MM.1S (cell line): ENCODE data around the gene SUPV3L1.
"Not testable (repeated sequence)": the region's sequence is repeated elsewhere in the genome, so short reads cannot be mapped to it uniquely, and the experiment has no call there.

Experiments
- DNase-seq: peaks from one replicate; pipeline ENCODE4 v3.0.0-alpha.2; 2015
- H2AFZ ChIP-seq: fragments of 300-600 bp; sonication (generic); 2 replicates; pipeline ENCODE4 v1.6.0; 2016; ENCODE audit warnings: antibody characterized with exemption, low read length
- H3F3A ChIP-seq: fragments of 300-600 bp; sonication (generic); 2 replicates; pipeline ENCODE4 v1.6.1; 2016; ENCODE audit warnings: mild to moderate bottlenecking, antibody characterized with exemption, low read length, moderate library complexity, mixed read lengths; ENCODE audit not compliant: insufficient read depth
- H3K27ac ChIP-seq: fragments of 300-600 bp; sonication (generic); 2 replicates; pipeline ENCODE4 v1.5.1; 2016; ENCODE audit warnings: mild to moderate bottlenecking, low read length
- H3K27me3 ChIP-seq: fragments of 300-600 bp; sonication (generic); replicated peaks from 2 replicates; pipeline ENCODE4 v1.6.0; 2016; ENCODE audit warnings: low read length; ENCODE audit not compliant: insufficient read depth
- H3K36me3 ChIP-seq: fragments of 300-600 bp; sonication (generic); replicated peaks from 2 replicates; pipeline ENCODE4 v1.6.1; 2016; ENCODE audit warnings: mild to moderate bottlenecking, low read length, mixed read lengths; ENCODE audit not compliant: insufficient read depth
- H3K4me1 ChIP-seq: fragments of 300-600 bp; sonication (generic); 2 replicates; pipeline ENCODE4 v1.6.1; 2016; ENCODE audit warnings: low read length, mixed read lengths
- H3K4me2 ChIP-seq: fragments of 300-600 bp; sonication (generic); 2 replicates; pipeline ENCODE4 v1.6.0; 2016; ENCODE audit warnings: low read depth, low read length
- H3K4me3 ChIP-seq: fragments of 300-600 bp; sonication (generic); 2 replicates; pipeline ENCODE4 v1.5.1; 2016; ENCODE audit warnings: low read length, mixed read lengths
- H3K79me2 ChIP-seq: fragments of 300-600 bp; sonication (generic); 2 replicates; pipeline ENCODE4 v1.6.1; 2016; ENCODE audit warnings: mixed run types, low read length, mixed read lengths
- H3K9ac ChIP-seq: fragments of 300-600 bp; sonication (generic); 2 replicates; pipeline ENCODE4 v1.6.1; 2016; ENCODE audit warnings: low read length, mixed read lengths
- H3K9me2 ChIP-seq: fragments of 300-600 bp; sonication (generic); replicated peaks from 2 replicates; pipeline ENCODE4 v1.6.1; 2016; ENCODE audit warnings: mild to moderate bottlenecking, low read length, mixed read lengths; ENCODE audit not compliant: insufficient read depth
- H3K9me3 ChIP-seq: fragments of 300-600 bp; sonication (generic); replicated peaks from 2 replicates; pipeline ENCODE4 v1.6.1; 2016; ENCODE audit warnings: mild to moderate bottlenecking, low read length, mixed read lengths; ENCODE audit not compliant: insufficient read depth
- H4K20me1 ChIP-seq: fragments of 300-600 bp; sonication (generic); 2 replicates; pipeline ENCODE4 v1.6.1; 2016; ENCODE audit warnings: mild to moderate bottlenecking, low read length, moderate library complexity, mixed read lengths; ENCODE audit not compliant: insufficient read depth
- CTCF ChIP-seq: fragments of 300-600 bp; sonication (generic); IDR thresholded peaks from 2 replicates; pipeline ENCODE4 v1.5.1; 2016; ENCODE audit warnings: antibody characterized with exemption, low read length, mixed read lengths
- EZH2 ChIP-seq: fragments of 300-600 bp; sonication (generic); optimal IDR thresholded peaks from 2 replicates; pipeline ENCODE3; 2017; ENCODE audit warnings: low read depth, mild to moderate bottlenecking, antibody characterized with exemption, low read length, mixed read lengths
- EZH2phosphoT487 ChIP-seq: fragments of 300-600 bp; sonication (generic); IDR thresholded peaks from 2 replicates; pipeline ENCODE4 v1.6.1; 2018; ENCODE audit warnings: antibody characterized with exemption, low read length

SUPV3L1 gene

GRCh38 chr10:69247313-69247710 lies 67.3 kb downstream of the SUPV3L1 start:
- Histone ChIP-seq H3K27ac (no peak overlapping the region), H3F3A (no peaks in the 10 kb centered on the region), H3K9me3 (no peaks in the 10 kb centered on the region), H2AFZ (no peak overlapping the region), H4K20me1 (no peaks in the 10 kb centered on the region), H3K36me3 (no peaks in the 10 kb centered on the region), H3K27me3 (no peaks in the 10 kb centered on the region), H3K4me1 (no peaks in the 10 kb centered on the region), H3K4me2 (no peak overlapping the region), H3K79me2 (no peaks in the 10 kb centered on the region), H3K9me2 (no peaks in the 10 kb centered on the region), H3K9ac (no peak overlapping the region), H3K4me3 (no peak overlapping the region)
- DNase-seq: no peak
- TF ChIP-seq EZH2 (no peak), CTCF (no peak), EZH2phosphoT487 (no peak)

- Histone ChIP-seq H3K4me2 (no peak overlapping the region), H3F3A (no peaks in the 10 kb centered on the region), H3K4me1 (no peaks in the 10 kb centered on the region), H3K9ac (no peak overlapping the region), H3K9me2 (no peaks in the 10 kb centered on the region), H3K9me3 (no peaks in the 10 kb centered on the region), H3K79me2 (no peaks in the 10 kb centered on the region), H3K36me3 (no peaks in the 10 kb centered on the region), H3K27ac (no peak overlapping the region), H3K27me3 (no peaks in the 10 kb centered on the region), H4K20me1 (no peaks in the 10 kb centered on the region), H2AFZ (no peak overlapping the region), H3K4me3 (no peak overlapping the region)
- no peak for DNase-seq
- TF ChIP-seq EZH2phosphoT487 (no peak), EZH2 (no peak), CTCF (no peak)
Observed at GRCh38 chr10:69248117-69248730, 68.2 kb downstream of the SUPV3L1 start.

- Histone ChIP-seq H4K20me1 (no peaks in the 10 kb centered on the region), H3K36me3 (no peaks in the 10 kb centered on the region), H3K27ac (no peak overlapping the region), H3F3A (no peaks in the 10 kb centered on the region), H3K79me2 (no peaks in the 10 kb centered on the region), H3K27me3 (no peaks in the 10 kb centered on the region), H3K9ac (no peak overlapping the region), H3K4me3 (no peak overlapping the region), H3K9me2 (no peaks in the 10 kb centered on the region), H3K4me2 (no peak overlapping the region), H3K9me3 (no peaks in the 10 kb centered on the region), H3K4me1 (no peaks in the 10 kb centered on the region), H2AFZ (no peak overlapping the region)
- DNase-seq: no peak
- TF ChIP-seq EZH2 (no peak), EZH2phosphoT487 (no peak), CTCF (no peak)
Observed at GRCh38 chr10:69250041-69250440, 70.0 kb downstream of the SUPV3L1 start.

GRCh38 chr10:69251417-69251816 lies 71.4 kb downstream of the SUPV3L1 start:
- not testable (repeated sequence) for H3K4me1 ChIP-seq, H3K9me2 ChIP-seq, H2AFZ ChIP-seq, H3K27me3 ChIP-seq, H3K9ac ChIP-seq, H3K27ac ChIP-seq, H4K20me1 ChIP-seq, DNase-seq, H3K36me3 ChIP-seq, H3K4me3 ChIP-seq, H3F3A ChIP-seq, H3K9me3 ChIP-seq, H3K79me2 ChIP-seq, H3K4me2 ChIP-seq
